ENCODE results near the gene PCID2. TPM values are rescaled to one million over a fixed set of nuclear protein-coding genes. Genes with fewer than 3 reads are reported as not detected.
"Not testable (repeated sequence)": the region's sequence is repeated elsewhere in the genome, so short reads cannot be mapped to it uniquely, and the experiment has no call there.

The PCID2 gene
- total RNA-seq, 4 donors from 2014 or later: 28.0 to 44.2 (median 40.3) TPM

DNA sequence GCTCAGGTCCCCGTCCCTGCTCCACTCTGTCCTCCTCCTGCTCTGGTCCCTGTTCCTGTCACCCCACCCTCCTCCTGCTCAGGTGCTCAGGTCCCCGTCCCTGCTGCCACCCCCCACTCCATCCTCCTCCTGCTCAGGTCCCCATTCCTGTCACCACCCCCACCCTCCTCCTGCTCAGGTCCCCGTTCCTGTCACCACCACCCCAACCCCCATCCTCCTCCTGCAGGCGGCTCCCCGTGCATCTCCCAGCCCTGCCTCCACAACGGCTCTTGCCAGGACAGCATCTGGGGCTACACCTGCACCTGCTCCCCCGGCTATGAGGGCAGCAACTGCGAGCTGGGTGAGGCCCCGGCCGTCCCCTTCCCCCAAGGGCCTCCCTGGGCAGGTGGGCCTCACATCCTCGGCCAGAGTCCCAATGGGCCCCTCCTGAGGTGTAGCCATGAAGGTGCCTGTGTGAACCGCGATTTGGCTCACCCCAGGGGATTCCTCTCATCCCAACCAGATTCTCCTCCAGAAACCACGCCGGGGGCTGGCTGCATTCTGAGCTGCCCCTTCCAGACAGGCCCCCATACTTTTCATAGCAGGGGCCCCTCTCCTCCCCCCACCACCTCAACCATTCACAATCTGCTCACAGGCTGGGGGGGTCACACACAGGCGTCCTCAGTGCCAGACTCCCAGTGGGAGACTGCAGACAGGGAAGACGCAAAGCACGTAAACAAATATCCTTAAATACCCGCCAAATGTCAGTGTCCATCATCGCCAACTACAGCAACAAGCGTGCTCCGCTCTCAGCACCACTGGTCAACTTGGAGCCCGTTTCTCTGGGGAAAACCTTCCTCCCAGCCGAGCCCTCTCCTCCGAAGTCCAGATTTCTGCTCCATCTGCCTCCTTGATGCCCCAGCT is 45.4 kb downstream of the PCID2 start:
- no peak overlapping the region for H3K4me3 ChIP-seq (ENCODE audit: low read depth, poor library complexity, severe bottlenecking)
- intact Hi-C loops (cut with DNase I; ENCODE audit: low total_unique reads): no loop called here
- 31 to 39% methylated on average over 23 to 25 of the region's 25 CpGs for WGBS, 2 donors
- no peak for TF ChIP-seq POLR2A (IDR thresholded peaks at IDR 0.05)
- TF ChIP-seq, protein P1, sequence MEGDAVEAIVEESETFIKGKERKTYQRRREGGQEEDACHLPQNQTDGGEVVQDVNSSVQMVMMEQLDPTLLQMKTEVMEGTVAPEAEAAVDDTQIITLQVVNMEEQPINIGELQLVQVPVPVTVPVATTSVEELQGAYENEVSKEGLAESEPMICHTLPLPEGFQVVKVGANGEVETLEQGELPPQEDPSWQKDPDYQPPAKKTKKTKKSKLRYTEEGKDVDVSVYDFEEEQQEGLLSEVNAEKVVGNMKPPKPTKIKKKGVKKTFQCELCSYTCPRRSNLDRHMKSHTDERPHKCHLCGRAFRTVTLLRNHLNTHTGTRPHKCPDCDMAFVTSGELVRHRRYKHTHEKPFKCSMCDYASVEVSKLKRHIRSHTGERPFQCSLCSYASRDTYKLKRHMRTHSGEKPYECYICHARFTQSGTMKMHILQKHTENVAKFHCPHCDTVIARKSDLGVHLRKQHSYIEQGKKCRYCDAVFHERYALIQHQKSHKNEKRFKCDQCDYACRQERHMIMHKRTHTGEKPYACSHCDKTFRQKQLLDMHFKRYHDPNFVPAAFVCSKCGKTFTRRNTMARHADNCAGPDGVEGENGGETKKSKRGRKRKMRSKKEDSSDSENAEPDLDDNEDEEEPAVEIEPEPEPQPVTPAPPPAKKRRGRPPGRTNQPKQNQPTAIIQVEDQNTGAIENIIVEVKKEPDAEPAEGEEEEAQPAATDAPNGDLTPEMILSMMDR (IDR thresholded peaks at IDR 0.05): no peak
- no peak for DNase-seq (ENCODE audit: low spot score in 2 of 2)

DNA sequence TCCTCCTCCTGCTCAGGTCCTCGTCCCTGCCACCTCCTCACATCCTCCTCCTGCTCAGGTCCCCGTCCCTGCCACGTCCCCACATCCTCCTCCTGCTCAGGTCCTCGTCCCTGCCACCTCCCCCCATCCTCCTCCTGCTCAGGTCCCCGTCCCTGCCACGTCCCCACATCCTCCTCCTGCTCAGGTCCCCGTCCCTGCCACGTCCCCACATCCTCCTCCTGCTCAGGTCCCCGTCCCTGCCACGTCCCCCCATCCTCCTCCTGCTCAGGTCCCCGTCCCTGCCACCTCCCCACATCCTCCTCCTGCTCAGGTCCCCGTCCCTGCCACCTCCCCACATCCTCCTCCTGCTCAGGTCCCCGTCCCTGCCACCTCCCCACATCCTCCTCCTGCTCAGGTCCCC is 46.5 kb downstream of the PCID2 start:
- H3K4me3 ChIP-seq (ENCODE audit: low read depth, poor library complexity, severe bottlenecking); intact Hi-C loops (cut with DNase I; ENCODE audit: low total_unique reads); DNase-seq (ENCODE audit: low spot score in 2 of 2): not testable (repeated sequence)
- 52 to 56% methylated on average over 3 to 6 of the region's 13 CpGs for WGBS, 2 donors

GRCh38 chr13:113161433-113161832 is 47.0 kb downstream of the PCID2 start:
- H3K4me3 ChIP-seq (ENCODE audit: low read depth, poor library complexity, severe bottlenecking): no peak overlapping the region
- no peak for TF ChIP-seq POLR2A (IDR thresholded peaks at IDR 0.05)
- TF ChIP-seq, protein P1 (IDR thresholded peaks at IDR 0.05): no peak
- 44 to 48% methylated on average over 14 of the region's 16 CpGs for WGBS, 2 donors
- intact Hi-C loops (cut with DNase I; ENCODE audit: low total_unique reads): no loop called here
- peak in 1 of 2 donors; percentile 76 for DNase-seq (ENCODE audit: low spot score in 2 of 2)

- TF ChIP-seq, protein P1 (IDR thresholded peaks at IDR 0.05): no peak
- TF ChIP-seq POLR2A (IDR thresholded peaks at IDR 0.05): no peak
- intact Hi-C loops (cut with DNase I; ENCODE audit: low total_unique reads): no loop called here
- no peak overlapping the region for H3K4me3 ChIP-seq (ENCODE audit: low read depth, poor library complexity, severe bottlenecking)
- WGBS, 2 donors: 70 to 77% methylated on average over 12 of the region's 12 CpGs
- DNase-seq (ENCODE audit: low spot score in 2 of 2): peak in 1 of 2 donors; percentile 81
Measured at GRCh38 chr13:113160983-113161382, 47.5 kb downstream of the PCID2 start.

DNA sequence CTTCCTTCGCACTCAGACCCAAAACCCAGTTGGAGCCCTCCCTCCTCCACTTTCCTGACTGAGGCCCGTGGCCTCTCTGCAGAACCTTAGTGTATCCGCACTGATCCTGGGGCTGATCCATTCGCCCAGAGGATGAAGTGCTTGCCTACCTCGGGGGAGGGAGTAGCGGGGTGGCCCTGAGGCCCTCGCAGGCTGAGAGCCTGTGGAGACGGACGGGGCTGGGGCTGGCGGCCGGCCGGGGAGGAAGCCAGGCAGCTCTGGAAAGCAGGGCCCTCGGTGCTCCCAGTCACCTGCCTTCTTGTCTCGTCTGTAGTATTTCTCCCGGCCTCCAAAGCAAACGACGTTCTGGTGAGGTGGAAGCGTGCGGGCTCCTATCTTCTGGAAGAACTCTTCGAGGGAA is 48.8 kb downstream of the PCID2 start:
- intact Hi-C loops (cut with DNase I; ENCODE audit: low total_unique reads): no loop called here
- WGBS, 2 donors: 78 to 81% methylated on average over 18 to 20 of the region's 20 CpGs
- TF ChIP-seq, protein P1 (IDR thresholded peaks at IDR 0.05): no peak
- TF ChIP-seq POLR2A (IDR thresholded peaks at IDR 0.05): no peak
- H3K4me3 ChIP-seq (ENCODE audit: low read depth, poor library complexity, severe bottlenecking): no peak overlapping the region
- peak in 1 of 2 donors; percentile 62 for DNase-seq (ENCODE audit: low spot score in 2 of 2)

DNA sequence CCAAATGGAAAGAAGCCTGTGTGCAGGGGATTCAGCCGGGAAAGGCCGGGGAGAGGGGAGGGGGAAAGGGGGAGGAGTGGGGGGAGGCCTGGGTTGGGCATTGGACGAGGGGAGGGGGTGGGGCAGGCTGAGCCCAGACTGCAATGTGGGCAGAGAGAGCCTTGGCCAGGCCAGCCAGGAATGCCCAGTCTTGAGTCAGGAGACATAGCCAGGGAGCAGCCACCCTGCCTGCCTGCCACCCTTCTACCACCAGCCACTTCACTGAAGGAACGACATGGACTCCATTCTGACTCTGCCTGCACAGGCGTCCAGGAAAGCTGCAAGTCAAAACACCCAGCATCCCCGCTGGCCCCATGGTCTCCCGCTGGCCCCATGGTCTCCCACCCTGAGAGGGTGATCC is 49.5 kb downstream of the PCID2 start:
- intact Hi-C loops (cut with DNase I; ENCODE audit: low total_unique reads): no loop called here
- no peak for DNase-seq (ENCODE audit: low spot score in 2 of 2)
- no peak for TF ChIP-seq POLR2A (IDR thresholded peaks at IDR 0.05)
- TF ChIP-seq, protein P1 (IDR thresholded peaks at IDR 0.05): no peak
- 66 to 73% methylated on average over 7 of the region's 7 CpGs for WGBS, 2 donors
- no peak overlapping the region for H3K4me3 ChIP-seq (ENCODE audit: low read depth, poor library complexity, severe bottlenecking)

All from lower leg skin (tissue), 4 donors.